Large intestine (tissue), 3 donors: Measurements from ENCODE around the gene RPL32. TPM values are rescaled to one million over a fixed set of nuclear protein-coding genes. Genes with fewer than 3 reads are reported as not detected.
A peak's percentile ranks its signal among the peaks of the same experiment; 100 is the strongest.
"Not testable (repeated sequence)": the region's sequence is repeated elsewhere in the genome, so short reads cannot be mapped to it uniquely, and the experiment has no call there.

Experiments used
- DNase-seq, 2 donors: peaks; one replicate each; pipeline versions ENCODE4 v3.0.0 to v3.0.0-alpha.2; 2013
- H3K27ac ChIP-seq: one replicate; pipeline ENCODE4 v1.5.1; 2013; ENCODE audit warnings: low read length
- H3K27me3 ChIP-seq: 2 replicates; pipeline ENCODE4 v1.6.1; 2013; ENCODE audit warnings: low read length; ENCODE audit not compliant: control insufficient read depth, insufficient read depth
- H3K36me3 ChIP-seq: 2 replicates; pipeline ENCODE4 v1.6.1; 2013; ENCODE audit warnings: low read length; ENCODE audit not compliant: control insufficient read depth, insufficient read depth
- H3K4me1 ChIP-seq: one replicate; pipeline ENCODE4 v1.6.1; 2013; ENCODE audit warnings: low read length; ENCODE audit not compliant: control insufficient read depth, insufficient read depth
- H3K4me3 ChIP-seq: one replicate; pipeline ENCODE4 v1.5.1; 2013; ENCODE audit warnings: low read length
- H3K9me3 ChIP-seq: one replicate; pipeline ENCODE4 v1.6.1; 2013; ENCODE audit warnings: mild to moderate bottlenecking, low read depth, low read length, moderate library complexity; ENCODE audit not compliant: control insufficient read depth
- WGBS: methylation state at CpG from one replicate; pipeline ENCODE4 v1.1.5; 2013; ENCODE audit warnings: low lambda C conversion rate; ENCODE audit not compliant: insufficient coverage; 5-methylcytosine and 5-hydroxymethylcytosine counted together
- polyA plus RNA-seq: library from polyadenylated mRNA; unstranded; fragments of 120-200 nt; gene quantifications from one replicate; pipeline ENCODE4 v1.2.1, GENCODE V29; 2013

RPL32 gene
- polyA plus RNA-seq, 1 donor, result 2,636 TPM

GRCh38 chr3:12798559-12799179 lies 42.7 kb downstream of the RPL32 start:
- peaks cover under 1% of the 10 kb centered on the region for H3K36me3 ChIP-seq
- WGBS, result no CpG with 5 or more reads among the region's 12 CpGs
- no peak for DNase-seq
- H3K27ac ChIP-seq, result no peak overlapping the region
- no peaks in the 10 kb centered on the region for H3K9me3 ChIP-seq
- H3K4me1 ChIP-seq, result no peaks in the 10 kb centered on the region
- H3K27me3 ChIP-seq, result peaks cover 7% of the 10 kb centered on the region
- no peak overlapping the region for H3K4me3 ChIP-seq

- no peaks in the 10 kb centered on the region for H3K4me1 ChIP-seq
Measured at GRCh38 chr3:12797892-12798558, 43.3 kb downstream of the RPL32 start.

GRCh38 chr3:12797124-12797891 lies 44.1 kb downstream of the RPL32 start:
- peak overlapping the region; percentile 50 for H3K4me3 ChIP-seq
- H3K4me1 ChIP-seq, result no peaks in the 10 kb centered on the region

More at GRCh38 chr3:12797892-12798558, 43.3 kb downstream of the RPL32 start:
- WGBS, result no CpG with 5 or more reads among the region's 8 CpGs
- Histone ChIP-seq H3K4me3 (no peak overlapping the region), H3K9me3 (no peaks in the 10 kb centered on the region), H3K36me3 (no peaks in the 10 kb centered on the region), H3K27me3 (peaks cover 7% of the 10 kb centered on the region), H3K27ac (no peak overlapping the region)
- no peak for DNase-seq

DNA sequence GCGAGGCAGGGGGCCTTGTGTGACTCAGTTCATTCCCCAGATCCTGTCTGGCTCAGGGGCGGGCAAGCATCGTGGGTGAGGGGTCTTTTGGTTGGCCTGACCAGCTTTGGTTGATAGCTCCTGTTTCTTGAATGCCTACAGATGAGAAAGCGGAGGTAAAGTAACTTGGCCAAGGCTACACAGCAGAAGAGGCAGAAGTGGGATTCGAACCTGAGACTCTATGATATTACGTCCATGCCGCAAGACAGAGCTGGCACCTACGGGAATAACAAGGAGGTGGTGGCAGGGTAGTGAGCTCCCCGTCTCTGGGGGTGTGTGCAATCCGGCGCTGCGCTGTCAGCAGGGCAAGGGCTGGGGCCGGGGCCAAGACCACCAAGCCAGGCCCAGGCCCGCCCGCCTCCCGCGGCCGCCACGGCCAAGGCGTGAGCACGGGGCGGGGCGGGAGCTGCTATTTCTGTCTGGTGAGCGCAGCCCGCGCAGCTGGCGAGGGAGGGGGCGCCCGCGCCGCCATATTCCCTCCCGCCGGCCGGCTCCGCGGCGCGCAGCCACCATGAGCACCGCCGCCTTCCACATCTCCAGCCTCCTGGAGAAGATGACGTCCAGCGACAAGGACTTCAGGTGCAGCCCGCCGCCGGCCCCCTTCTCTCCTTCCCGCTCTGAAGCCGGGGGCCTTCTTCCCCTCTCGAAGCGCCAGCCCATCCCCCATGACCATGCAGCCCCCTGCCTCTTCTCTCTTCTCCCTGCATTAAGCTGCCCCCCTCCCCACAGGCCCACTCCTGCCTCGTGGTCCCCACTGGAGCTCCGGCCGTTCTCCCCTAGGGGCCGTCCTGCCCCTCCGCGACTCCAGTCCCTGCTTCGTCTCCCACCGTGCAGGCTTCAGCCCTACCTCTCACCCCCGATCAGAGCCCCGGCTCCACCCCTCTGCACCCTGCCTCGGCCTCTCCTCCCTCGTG lies 44.9 kb downstream of the RPL32 start, which contains the start of gene CAND2:
CAND2 (plus strand) TSS at position 510 of the 953 bp plus-strand sequence; CDS start at position 551, 41 bp downstream.
- WGBS, result 0% methylated on average over 4 of the region's 61 CpGs
- H3K27ac ChIP-seq, result peak within 1 kb of the TSS; percentile 8

More at GRCh38 chr3:12797124-12797891, 44.1 kb downstream of the RPL32 start:
- Histone ChIP-seq H3K9me3 (no peaks in the 10 kb centered on the region), H3K27me3 (peaks cover 7% of the 10 kb centered on the region), H3K36me3 (no peaks in the 10 kb centered on the region), H3K27ac (no peak overlapping the region)
- 100% methylated on average over 1 of the region's 17 CpGs for WGBS
- DNase-seq, result no peak

GRCh38 chr3:12793701-12794100 lies 47.7 kb downstream of the RPL32 start:
- Histone ChIP-seq H3K27me3 (peaks cover 7% of the 10 kb centered on the region), H3K4me3 (no peak overlapping the region), H3K9me3 (no peaks in the 10 kb centered on the region), H3K4me1 (no peaks in the 10 kb centered on the region), H3K36me3 (no peaks in the 10 kb centered on the region), H3K27ac (no peak overlapping the region)
- no peak for DNase-seq
- no CpG with 5 or more reads among the region's 5 CpGs for WGBS

More for the DNA sequence above, 44.9 kb downstream of the RPL32 start, which contains the start of gene CAND2:
- DNase-seq, result peak; percentile 41 to 64
- Histone ChIP-seq H3K9me3 (no peaks in the 10 kb centered on the region), H3K27me3 (peaks cover 7% of the 10 kb centered on the region), H3K4me1 (no peaks in the 10 kb centered on the region), H3K36me3 (no peaks in the 10 kb centered on the region), H3K4me3 (peak within 1 kb of the TSS; percentile 50)

- Histone ChIP-seq H3K4me1 (no peaks in the 10 kb centered on the region), H3K27me3 (peaks cover 7% of the 10 kb centered on the region), H3K36me3 (no peaks in the 10 kb centered on the region), H3K4me3 (no peak overlapping the region), H3K9me3 (no peaks in the 10 kb centered on the region), H3K27ac (no peak overlapping the region)
- WGBS, result 83% methylated on average over 1 of the region's 1 CpG
- DNase-seq, result no peak
Measured at GRCh38 chr3:12791430-12791829, 49.9 kb downstream of the RPL32 start.

GRCh38 chr3:12787967-12788690 lies 53.2 kb downstream of the RPL32 start:
- H3K9me3 ChIP-seq, H3K4me1 ChIP-seq, H3K27me3 ChIP-seq, H3K27ac ChIP-seq, H3K36me3 ChIP-seq, DNase-seq, H3K4me3 ChIP-seq: not testable (repeated sequence)
- no CpG with 5 or more reads among the region's 23 CpGs for WGBS

DNA sequence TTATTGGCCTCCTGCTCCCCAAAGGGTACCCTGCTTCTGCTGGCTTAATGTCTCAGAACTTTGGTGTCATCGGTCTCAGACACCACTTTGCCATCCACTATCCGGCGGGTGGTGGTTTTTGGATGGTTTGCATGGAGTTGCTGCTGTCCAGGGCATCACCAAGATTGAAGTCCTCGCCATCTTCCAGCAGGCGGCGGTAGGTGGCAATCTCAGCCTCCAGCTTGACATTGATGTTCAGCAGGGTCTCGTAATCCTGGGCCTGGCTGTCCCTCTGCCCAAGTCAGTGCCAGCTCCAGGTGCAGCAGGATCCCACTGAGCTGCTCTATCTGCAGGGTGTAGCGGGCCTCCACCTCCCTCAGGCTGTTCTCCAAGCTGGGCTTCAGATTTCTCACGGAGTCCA lies 54.0 kb downstream of the RPL32 start:
- not testable (repeated sequence) for H3K9me3 ChIP-seq, H3K36me3 ChIP-seq, DNase-seq, H3K27ac ChIP-seq, H3K27me3 ChIP-seq, H3K4me3 ChIP-seq, H3K4me1 ChIP-seq
- WGBS, result no CpG with 5 or more reads among the region's 9 CpGs

DNA sequence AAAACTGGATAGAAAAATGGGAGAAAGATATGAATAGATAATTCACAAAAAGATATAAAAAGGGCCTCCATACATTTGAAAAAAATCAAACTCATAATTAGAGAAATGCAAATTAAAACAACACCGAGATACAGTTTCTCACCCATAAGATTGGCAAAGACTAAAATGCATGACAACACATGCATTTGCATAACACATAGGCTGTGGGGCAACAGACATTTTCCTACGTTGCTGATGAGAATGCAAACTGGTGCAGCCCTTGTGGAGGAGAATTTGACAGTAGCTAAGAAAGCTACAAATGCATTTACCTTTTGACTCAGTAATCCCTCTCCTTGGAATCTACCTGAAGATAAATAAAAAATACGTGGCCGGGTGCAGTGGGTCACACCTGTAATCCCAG lies 56.3 kb downstream of the RPL32 start:
- DNase-seq, result no peak
- H3K27me3 ChIP-seq, result peaks cover 4% of the 10 kb centered on the region
- no peaks in the 10 kb centered on the region for H3K9me3 ChIP-seq
- 40% methylated on average over 1 of the region's 4 CpGs for WGBS
- no peaks in the 10 kb centered on the region for H3K36me3 ChIP-seq
- H3K27ac ChIP-seq, result no peak overlapping the region
- H3K4me3 ChIP-seq, result no peak overlapping the region
- H3K4me1 ChIP-seq, result no peaks in the 10 kb centered on the region
